Measurements from ENCODE around the gene TXNDC15. TPM values are rescaled to one million over a fixed set of nuclear protein-coding genes. Genes with fewer than 3 reads are reported as not detected.

Gene TXNDC15
- total and polyA plus RNA-seq, 2 of the 13 experiments (the other 11 are each of a cell fraction or from before 2014, with no cell fraction given), result 22.2 to 49.9 TPM

- TF ChIP-seq HINFP (CRISPR knock-in tag; IDR thresholded peaks at IDR 0.05; ENCODE audit: low read depth) (no peak), SIX4 (CRISPR knock-in tag; IDR thresholded peaks at IDR 0.05) (no peak), MED1 (CRISPR knock-in tag; IDR thresholded peaks at IDR 0.05) (no peak), NFE2L2 (IDR thresholded peaks at IDR 0.05; ENCODE audit: low read length) (no peak), ZNF552 (CRISPR knock-in tag; IDR thresholded peaks at IDR 0.05; ENCODE audit: borderline replicate concordance) (no peak), KDM5A (IDR thresholded peaks at IDR 0.05; ENCODE audit: borderline replicate concordance, low read length) (0 out of 2 replicates have a peak, but pooled peaks have one; percentile 52), HBP1 (CRISPR knock-in tag; IDR thresholded peaks at IDR 0.05; ENCODE audit: low read depth) (no peak), HOMEZ (CRISPR knock-in tag; IDR thresholded peaks at IDR 0.05; ENCODE audit: low read depth) (no peak), ZNF160 (CRISPR knock-in tag; IDR thresholded peaks at IDR 0.05) (no peak), E2F5 (CRISPR knock-in tag; conservative IDR thresholded peaks at IDR 0.05) (no peak), ATF5 (CRISPR knock-in tag; IDR thresholded peaks at IDR 0.05; ENCODE audit: low read depth) (no peak), PHF20 (CRISPR knock-in tag; IDR thresholded peaks at IDR 0.05) (no peak), TERF1 (CRISPR knock-in tag; IDR thresholded peaks at IDR 0.05) (no peak), DRAP1 (CRISPR knock-in tag; IDR thresholded peaks at IDR 0.05) (0 out of 2 replicates have a peak, but pooled peaks have one; percentile 11), ZNF761 (CRISPR knock-in tag; conservative IDR thresholded peaks at IDR 0.05) (no peak), ZNF180 (CRISPR knock-in tag; IDR thresholded peaks at IDR 0.05; ENCODE audit: borderline replicate concordance, low read depth) (no peak), RNF219 (CRISPR knock-in tag; IDR thresholded peaks at IDR 0.05) (no peak), SIN3A (IDR thresholded peaks at IDR 0.05; ENCODE audit: borderline replicate concordance, low read depth, low read length) (peak; percentile 33; the same call in 1 of the 2 replicates)
These were observed 872 bp downstream of the TXNDC15 start (continued) for GRCh38 chr5:134874831-134875655.

Data from HepG2 (cell line).